ENCODE measurements around the gene KRT76.

DNA sequence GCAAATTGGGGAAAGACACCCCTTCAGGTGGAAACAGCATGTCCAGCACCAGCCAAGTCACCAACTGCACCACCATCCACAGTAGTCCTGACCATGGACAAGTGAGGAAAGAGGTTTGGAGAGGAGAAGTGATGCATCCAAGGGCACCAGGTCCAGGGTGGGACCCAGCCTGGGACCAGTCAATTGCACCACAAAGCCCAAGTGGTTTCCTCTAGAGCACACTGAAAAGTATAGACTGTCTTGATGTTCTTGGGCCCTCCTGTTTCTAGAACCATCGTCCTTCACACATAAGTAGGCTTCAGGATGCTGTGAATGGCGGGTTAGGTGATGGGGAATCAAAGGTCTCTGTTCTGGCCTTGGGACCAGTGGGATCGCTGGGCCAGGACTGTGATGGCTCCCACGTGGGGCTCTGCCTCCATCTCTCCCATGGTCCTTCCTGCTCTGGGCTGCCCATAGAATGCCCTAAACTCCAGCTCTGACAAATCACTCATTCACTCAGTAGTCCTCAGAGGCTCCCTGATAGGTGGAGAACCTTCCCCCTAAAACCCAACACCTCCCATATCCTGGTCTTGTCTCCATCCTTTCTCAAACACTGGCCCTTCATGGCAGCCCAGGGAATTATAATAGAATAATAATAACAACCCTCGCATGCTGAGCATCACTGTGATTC, 47.7 kb upstream of the KRT76 start:
- TF ChIP-seq, protein P1, sequence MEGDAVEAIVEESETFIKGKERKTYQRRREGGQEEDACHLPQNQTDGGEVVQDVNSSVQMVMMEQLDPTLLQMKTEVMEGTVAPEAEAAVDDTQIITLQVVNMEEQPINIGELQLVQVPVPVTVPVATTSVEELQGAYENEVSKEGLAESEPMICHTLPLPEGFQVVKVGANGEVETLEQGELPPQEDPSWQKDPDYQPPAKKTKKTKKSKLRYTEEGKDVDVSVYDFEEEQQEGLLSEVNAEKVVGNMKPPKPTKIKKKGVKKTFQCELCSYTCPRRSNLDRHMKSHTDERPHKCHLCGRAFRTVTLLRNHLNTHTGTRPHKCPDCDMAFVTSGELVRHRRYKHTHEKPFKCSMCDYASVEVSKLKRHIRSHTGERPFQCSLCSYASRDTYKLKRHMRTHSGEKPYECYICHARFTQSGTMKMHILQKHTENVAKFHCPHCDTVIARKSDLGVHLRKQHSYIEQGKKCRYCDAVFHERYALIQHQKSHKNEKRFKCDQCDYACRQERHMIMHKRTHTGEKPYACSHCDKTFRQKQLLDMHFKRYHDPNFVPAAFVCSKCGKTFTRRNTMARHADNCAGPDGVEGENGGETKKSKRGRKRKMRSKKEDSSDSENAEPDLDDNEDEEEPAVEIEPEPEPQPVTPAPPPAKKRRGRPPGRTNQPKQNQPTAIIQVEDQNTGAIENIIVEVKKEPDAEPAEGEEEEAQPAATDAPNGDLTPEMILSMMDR (IDR thresholded peaks at IDR 0.05) = no peak
- TF ChIP-seq EZH2 (IDR thresholded peaks at IDR 0.05; ENCODE audit: borderline replicate concordance, insufficient read depth, low read depth, low read length, poor library complexity, severe bottlenecking) = no peak
